Dermis microvascular lymphatic vessel endothelial cell (primary cell): ENCODE results near the gene NOS1AP. TPM values are rescaled to one million over a fixed set of nuclear protein-coding genes. Genes with fewer than 3 reads are reported as not detected.

ENCODE experiments used
- DNase-seq, 2 donors: peaks; one replicate each; pipeline versions ENCODE4 v3.0.0 to v3.0.0-alpha.2; 2010; ENCODE audit warnings: low read depth in 2 of 2
- total RNA-seq: library from RNA; depleted of rRNA; stranded (reverse); fragments of >200 nt; gene quantifications from 2 replicates; pipeline ENCODE4 v1.2.1, GENCODE V29; 2014

Gene NOS1AP
- total RNA-seq, 1 donor from 2014 or later = 0.13 TPM

DNA sequence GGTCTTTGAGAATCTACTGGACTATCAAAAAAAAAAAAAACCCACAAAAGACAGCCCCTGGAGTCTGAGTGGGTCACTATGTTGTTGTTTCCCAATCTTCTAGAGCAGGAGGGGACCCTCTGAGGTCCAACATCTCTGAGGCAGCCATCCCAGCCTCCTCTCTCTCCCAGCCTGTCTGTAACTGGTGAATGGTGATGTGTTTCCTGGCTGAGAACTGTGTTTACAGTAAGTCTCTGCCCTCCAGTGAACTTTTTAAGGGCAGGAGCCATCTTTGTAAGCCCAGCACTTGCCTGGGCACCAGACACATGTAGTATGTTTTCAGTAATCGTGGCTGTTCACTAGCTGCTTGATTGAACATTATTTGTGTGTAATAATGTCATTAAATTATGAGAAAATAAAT, 221.5 kb downstream of the NOS1AP start:
- DNase-seq = no peak

DNA sequence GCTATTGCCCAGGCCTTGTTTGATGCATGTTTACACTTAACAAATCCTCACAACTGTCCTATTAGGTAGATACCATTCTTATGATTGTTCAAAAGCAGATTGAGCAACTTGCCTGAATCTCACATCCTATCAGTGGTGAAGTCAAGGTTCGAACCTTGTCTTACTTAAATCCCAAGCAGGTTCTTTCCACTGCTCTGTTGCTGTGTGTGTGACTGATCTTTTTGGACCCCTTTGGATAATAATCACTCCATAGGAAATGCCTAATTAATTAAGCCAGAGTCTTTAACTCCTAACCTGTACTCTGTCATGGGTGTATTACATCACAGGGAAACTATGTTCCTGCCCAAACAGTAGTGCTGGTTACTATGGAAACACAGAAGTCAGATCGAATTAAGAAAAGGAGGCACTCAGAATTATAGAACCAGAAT, 222.9 kb downstream of the NOS1AP start:
- no peak for DNase-seq

GRCh38 chr1:162293073-162293692, 223.7 kb downstream of the NOS1AP start:
- DNase-seq = no peak

- DNase-seq = no peak
These were observed 224.5 kb downstream of the NOS1AP start for GRCh38 chr1:162294015-162294414.

- no peak for DNase-seq
These were observed 227.7 kb downstream of the NOS1AP start for GRCh38 chr1:162297208-162297607.

DNA sequence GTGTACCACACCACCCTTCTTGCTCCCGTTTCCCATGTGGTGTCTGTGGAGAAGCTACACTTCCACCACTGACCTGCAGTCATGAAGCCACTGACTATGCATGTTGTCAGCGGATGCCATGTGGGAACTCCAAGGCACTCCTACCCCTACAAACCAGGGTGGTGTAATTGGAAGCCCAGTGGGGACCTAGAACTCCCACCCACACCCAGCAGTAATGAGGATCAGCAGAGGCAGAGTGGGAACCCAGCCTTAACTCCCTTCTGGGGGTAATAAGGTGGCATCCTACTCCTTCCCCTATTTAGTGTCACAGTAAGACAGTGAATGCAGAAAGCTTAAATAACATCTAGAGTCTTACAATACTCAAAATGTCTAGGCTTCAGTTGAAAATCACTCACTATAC, 228.8 kb downstream of the NOS1AP start:
- no peak for DNase-seq

GRCh38 chr1:162299018-162299417, 229.5 kb downstream of the NOS1AP start:
- no peak for DNase-seq

GRCh38 chr1:162300057-162300917, 230.8 kb downstream of the NOS1AP start:
- DNase-seq = no peak

DNA sequence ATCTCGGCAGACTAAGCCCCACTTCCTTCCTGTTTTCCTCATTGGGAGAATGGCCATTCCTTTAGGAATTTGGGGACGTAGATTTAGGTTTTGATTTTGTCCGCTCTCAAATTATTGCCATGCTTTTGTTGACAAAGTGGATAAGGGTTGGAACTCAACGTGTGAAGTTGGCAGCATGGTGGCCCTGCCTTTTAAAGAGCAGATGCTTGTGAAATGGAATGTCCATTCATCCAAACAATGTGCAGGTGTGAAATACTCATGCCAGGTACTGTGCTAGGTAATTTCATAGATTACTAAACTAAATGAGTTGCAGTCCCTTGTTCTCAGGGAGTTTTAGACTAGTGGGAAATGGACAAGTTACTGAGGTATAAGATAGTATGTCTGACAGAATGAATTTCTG, 232.2 kb downstream of the NOS1AP start:
- DNase-seq = no peak

DNA sequence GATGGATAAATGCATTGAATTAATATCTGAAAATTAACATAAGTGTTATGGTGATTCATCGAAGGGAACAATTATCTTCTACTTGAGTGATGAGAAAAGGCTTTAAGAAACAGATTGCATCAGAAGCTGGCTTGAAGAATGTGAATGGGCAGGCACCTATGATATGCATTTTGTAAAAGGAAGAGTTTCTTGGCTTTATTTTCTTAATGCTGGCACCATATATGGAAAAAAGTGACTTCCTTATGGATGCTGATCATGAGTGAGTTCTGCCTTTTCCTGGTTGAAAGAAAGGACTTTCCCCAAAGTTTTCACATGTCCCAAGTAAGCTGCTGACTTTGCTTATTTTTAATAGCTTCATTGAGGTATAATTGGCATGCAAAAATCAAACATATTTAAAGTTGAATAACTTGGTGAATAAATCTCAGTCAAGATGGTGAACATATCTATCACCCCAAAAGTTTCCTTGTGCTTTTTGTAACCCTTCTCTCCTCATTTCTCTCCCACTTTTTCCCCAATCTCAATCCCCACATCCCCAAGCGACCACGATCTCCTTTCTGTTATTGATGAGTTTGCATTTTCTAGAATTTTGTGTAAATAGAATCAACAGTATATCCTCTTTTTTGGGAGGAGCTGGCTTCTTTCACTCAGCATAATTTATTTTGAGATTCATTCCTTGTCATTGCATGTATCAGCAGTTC, 233.0 kb downstream of the NOS1AP start:
- no peak for DNase-seq

- DNase-seq = peak in 1 of 2 donors; percentile 29
These were observed 233.5 kb downstream of the NOS1AP start for GRCh38 chr1:162303004-162303344.

DNA sequence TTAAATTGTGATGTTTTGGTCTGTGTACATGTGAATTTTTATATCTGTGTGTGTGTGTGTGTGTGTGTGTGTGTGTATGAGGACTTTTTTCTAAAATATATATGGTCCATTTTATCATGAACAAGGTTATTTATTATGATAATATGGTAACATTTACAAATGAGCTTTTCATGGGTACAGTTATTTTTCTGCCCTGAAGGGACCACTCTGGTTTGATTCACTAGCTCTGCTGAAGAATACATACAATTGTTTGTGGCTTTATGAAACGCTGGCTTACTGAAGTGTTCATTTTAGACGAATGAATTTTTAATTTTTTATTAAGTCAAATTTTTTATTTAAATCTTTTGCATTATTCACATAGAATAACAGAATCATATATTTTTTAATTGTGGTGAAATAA, 235.2 kb downstream of the NOS1AP start:
- no peak for DNase-seq

DNA sequence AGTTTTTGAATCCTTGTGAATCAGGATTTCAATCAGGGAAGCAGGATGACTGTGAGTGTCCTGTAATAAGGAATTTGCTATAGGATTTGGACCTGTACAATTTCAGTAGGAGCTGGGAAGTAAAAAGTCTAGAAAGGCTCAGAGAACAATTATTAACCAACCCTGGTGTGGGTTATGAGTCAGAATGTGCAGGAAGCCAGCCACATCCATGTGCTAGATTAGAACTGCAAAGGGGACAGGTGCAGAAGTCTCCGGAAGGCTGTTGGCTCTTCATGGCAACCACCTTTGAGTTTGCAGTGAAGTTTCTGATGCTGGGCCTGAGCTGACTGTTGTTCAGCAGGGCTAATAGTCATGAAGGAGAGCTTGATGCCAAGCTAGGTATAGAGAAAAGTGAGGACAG, 236.5 kb downstream of the NOS1AP start:
- DNase-seq = peak in 1 of 2 donors; percentile 82

DNA sequence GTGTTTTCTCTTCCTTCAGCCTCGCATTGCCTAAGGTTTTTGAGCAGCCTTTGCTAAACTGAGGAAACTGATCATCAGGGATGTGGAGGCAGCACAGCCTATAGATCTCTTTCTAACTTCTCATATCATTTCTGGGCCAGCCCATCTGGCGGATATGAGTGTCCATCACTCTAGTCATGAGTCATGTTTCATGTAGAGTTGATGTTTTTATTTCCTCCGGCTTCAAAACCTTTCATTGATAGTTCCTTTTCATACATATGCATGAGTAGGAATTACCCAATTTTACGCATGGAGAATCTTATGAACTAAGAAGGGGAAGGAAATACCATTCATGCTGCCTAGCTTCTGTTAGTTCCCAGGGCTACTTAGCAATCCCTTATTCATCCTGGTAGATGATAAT, 240.8 kb downstream of the NOS1AP start:
- DNase-seq = peak in 1 of 2 donors; percentile 79

GRCh38 chr1:162314206-162314605, 244.7 kb downstream of the NOS1AP start:
- DNase-seq = no peak

DNA sequence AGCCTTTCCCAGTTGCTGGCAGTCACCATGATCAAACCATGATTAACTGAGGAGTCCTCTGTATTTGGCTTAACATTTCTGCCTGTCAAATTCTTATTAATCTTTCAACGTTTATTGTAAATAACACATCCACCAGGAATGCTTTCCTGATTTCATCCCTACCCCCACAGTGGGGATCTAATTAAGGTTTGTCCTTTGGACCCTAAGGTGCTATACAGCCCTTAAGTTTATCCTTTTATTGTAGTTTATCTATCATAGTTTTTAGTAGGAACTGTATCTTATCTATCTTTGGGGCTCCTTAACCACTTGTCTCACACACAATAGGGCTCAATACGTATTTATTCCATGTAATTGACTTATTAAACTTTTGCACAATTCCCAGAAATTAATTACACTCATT, 246.2 kb downstream of the NOS1AP start:
- no peak for DNase-seq

DNA sequence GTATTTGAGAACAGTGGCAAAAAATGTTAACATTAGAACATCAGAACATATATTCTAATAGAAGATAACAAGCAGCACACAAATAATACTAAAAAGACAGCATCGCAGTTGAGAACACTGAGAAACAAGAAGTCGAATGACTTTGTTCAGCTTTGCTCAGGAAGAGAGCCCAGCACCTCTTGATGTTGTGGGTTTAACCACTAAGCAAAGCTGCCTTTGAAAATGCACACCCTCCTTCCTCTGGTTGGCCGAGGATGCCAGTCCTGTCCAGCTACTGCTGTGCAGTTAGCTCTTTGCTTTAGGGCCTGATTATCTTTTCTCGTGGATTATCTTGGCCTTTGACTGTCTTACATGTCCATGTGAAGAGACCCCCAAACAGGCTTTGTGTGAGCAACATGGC, 246.7 kb downstream of the NOS1AP start:
- DNase-seq = no peak

DNA sequence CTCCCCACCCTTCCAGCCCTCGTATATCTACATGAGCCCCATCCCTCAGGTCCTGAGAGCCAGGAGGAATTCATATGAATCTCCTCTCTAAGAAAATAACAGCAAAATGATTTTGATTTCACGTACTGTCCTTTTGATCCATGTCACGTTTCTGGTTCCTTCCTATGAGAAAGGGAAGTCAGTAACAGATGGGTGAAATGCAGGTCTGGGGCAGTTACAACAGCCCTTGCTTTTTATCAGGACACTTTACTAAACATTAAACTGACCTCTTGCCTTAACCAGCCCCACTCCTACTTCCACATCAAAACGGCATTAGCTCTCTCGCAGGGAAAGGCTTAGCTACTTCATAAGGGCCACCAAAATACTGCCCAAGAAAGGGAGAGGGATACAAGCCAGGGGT, 248.1 kb downstream of the NOS1AP start:
- DNase-seq = no peak

- no peak for DNase-seq
These were observed 250.1 kb downstream of the NOS1AP start for GRCh38 chr1:162319493-162320175.

- DNase-seq = no peak
These were observed 252.4 kb downstream of the NOS1AP start for GRCh38 chr1:162321809-162322422.

DNA sequence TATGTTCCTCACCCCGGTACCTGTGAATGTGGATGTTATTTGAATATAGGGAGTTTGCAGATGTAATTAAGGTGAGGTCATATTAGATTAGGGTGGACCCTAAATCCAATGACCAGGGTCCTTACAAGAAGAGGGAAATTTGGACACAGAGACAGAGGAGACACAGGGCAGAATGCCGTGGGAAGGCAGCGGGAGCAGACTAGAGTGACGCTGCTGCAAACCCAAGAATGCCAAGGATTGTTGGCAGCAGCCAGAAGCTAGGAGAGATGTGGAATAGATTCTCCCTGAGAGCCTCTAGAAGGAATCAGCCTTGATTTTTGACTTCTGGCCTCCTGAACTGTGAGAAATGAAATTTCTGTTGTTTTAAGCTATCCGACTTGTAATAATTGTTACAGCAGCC, 253.5 kb downstream of the NOS1AP start:
- DNase-seq = no peak

DNA sequence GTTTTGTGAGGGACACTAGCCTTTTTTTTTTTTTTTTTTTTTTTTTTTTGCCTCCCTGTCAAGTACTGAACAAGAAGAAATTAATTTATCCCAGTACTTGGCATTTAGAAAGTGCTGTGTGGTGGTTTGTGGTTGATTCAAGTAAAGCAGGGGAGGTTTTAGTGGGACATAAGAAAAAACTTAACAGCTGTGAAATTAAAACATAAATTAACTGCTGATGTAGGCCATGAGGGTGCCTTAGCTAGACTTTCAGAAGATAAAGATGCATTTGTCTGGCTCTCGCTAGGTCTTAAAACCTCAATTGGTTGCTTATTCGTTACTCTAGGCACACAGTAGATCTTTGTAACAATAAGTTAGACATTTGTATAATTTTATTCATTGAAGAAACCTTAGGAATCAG, 254.9 kb downstream of the NOS1AP start:
- no peak for DNase-seq
